ENCODE measurements around the gene B3GALNT2.

GRCh38 chr1:235426143-235426542 is 78.1 kb downstream of the B3GALNT2 start:
- TF ChIP-seq, protein P1, sequence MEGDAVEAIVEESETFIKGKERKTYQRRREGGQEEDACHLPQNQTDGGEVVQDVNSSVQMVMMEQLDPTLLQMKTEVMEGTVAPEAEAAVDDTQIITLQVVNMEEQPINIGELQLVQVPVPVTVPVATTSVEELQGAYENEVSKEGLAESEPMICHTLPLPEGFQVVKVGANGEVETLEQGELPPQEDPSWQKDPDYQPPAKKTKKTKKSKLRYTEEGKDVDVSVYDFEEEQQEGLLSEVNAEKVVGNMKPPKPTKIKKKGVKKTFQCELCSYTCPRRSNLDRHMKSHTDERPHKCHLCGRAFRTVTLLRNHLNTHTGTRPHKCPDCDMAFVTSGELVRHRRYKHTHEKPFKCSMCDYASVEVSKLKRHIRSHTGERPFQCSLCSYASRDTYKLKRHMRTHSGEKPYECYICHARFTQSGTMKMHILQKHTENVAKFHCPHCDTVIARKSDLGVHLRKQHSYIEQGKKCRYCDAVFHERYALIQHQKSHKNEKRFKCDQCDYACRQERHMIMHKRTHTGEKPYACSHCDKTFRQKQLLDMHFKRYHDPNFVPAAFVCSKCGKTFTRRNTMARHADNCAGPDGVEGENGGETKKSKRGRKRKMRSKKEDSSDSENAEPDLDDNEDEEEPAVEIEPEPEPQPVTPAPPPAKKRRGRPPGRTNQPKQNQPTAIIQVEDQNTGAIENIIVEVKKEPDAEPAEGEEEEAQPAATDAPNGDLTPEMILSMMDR (IDR thresholded peaks at IDR 0.05) = no peak
- TF ChIP-seq ZFX (IDR thresholded peaks at IDR 0.05; ENCODE audit: borderline replicate concordance) = no peak
